Cardiac muscle cell (in vitro differentiated cells and primary cell): ENCODE data around the gene IMPA2. TPM values are rescaled to one million over a fixed set of nuclear protein-coding genes. Genes with fewer than 3 reads are reported as not detected.

Experiments
- DNase-seq, 2 donors: peaks; one replicate each; pipeline versions ENCODE4 v3.0.0 to v3.0.0-alpha.2; 2010 to 2017; ENCODE audit warnings: low read depth in 1 of 2, low spot score in 1 of 2
- H3K27ac ChIP-seq: fragments of 200-600 bp; sonication (generic); 2 replicates; pipeline ENCODE4 v1.5.1; 2016
- H3K27me3 ChIP-seq: fragments of 200-600 bp; sonication (generic); 2 replicates; pipeline ENCODE4 v1.6.0; 2016; ENCODE audit warnings: control low read depth
- H3K36me3 ChIP-seq: fragments of 200-600 bp; sonication (generic); 2 replicates; pipeline ENCODE4 v1.5.1; 2016; ENCODE audit warnings: control low read depth
- H3K4me1 ChIP-seq: fragments of 200-600 bp; sonication (generic); 2 replicates; pipeline ENCODE4 v1.8.1; 2017; ENCODE audit warnings: low read depth, mild to moderate bottlenecking, mixed run types
- H3K4me3 ChIP-seq: fragments of 200-600 bp; sonication (generic); 2 replicates; pipeline ENCODE4 v1.5.1; 2016; ENCODE audit warnings: mild to moderate bottlenecking
- H3K9me3 ChIP-seq: fragments of 200-600 bp; sonication (generic); 2 replicates; pipeline ENCODE4 v1.5.1; 2017; ENCODE audit warnings: low read depth, mild to moderate bottlenecking, control low read depth
- polyA plus RNA-seq: library from polyadenylated mRNA; unstranded; fragments of >200 nt; fragmentation: Nextera tagmentation; extraction: Ambion mirVana; gene quantifications from 2 replicates; pipeline ENCODE4 v1.2.1, GENCODE V29; 2016
- total RNA-seq: library from RNA; depleted of rRNA; stranded (reverse); fragments of >200 nt; gene quantifications from 2 replicates; pipeline ENCODE4 v1.2.3, GENCODE V29; 2016
- TF ChIP-seq, protein P1 (sequence below): IDR thresholded peaks from 2 replicates; pipeline ENCODE4 v1.5.1; 2012; ENCODE audit warnings: low read depth, mild to moderate bottlenecking, low read length

Gene IMPA2
- total and polyA plus RNA-seq, 2 experiments from 2014 or later: 23.9 to 60.0 TPM

DNA sequence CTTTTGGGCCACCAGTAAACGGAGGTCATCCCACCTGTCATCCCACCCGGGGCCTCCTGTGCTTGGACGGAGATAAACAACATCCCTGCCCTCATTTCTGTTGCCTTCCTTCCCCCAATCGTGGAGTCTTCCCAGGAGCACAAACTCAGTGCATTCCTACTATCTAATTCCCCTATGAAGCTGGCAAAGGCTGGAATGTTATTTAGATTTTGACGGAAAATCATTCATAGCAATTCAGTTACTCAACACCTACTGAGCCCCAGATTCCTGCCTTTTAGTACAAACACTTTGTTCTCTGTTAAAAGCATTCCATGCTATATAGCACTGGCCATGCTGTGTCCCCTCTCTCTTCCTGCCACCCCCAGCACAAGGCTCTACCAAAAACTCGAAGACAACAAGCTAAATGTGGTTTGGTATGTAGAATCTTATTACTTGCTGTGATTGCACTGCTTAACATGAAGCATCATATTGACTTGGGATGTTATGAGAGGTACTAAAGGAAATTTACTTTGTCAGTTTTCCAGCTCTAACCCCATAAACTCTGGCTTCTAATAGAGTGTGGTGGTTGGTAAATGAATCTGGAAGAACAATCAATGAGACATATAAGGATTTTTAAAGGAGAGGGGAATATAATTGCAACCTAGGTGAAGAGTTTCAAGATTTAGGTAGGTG lies 32.3 kb upstream of the IMPA2 start:
- H3K4me1 ChIP-seq: peaks cover 17% of the 10 kb centered on the region
- no peaks in the 10 kb centered on the region for H3K27me3 ChIP-seq
- H3K9me3 ChIP-seq: no peaks in the 10 kb centered on the region
- no peak for DNase-seq
- H3K36me3 ChIP-seq: no peaks in the 10 kb centered on the region
- TF ChIP-seq, protein P1, sequence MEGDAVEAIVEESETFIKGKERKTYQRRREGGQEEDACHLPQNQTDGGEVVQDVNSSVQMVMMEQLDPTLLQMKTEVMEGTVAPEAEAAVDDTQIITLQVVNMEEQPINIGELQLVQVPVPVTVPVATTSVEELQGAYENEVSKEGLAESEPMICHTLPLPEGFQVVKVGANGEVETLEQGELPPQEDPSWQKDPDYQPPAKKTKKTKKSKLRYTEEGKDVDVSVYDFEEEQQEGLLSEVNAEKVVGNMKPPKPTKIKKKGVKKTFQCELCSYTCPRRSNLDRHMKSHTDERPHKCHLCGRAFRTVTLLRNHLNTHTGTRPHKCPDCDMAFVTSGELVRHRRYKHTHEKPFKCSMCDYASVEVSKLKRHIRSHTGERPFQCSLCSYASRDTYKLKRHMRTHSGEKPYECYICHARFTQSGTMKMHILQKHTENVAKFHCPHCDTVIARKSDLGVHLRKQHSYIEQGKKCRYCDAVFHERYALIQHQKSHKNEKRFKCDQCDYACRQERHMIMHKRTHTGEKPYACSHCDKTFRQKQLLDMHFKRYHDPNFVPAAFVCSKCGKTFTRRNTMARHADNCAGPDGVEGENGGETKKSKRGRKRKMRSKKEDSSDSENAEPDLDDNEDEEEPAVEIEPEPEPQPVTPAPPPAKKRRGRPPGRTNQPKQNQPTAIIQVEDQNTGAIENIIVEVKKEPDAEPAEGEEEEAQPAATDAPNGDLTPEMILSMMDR: no peak
- no peak overlapping the region for H3K27ac ChIP-seq
- no peak overlapping the region for H3K4me3 ChIP-seq

DNA sequence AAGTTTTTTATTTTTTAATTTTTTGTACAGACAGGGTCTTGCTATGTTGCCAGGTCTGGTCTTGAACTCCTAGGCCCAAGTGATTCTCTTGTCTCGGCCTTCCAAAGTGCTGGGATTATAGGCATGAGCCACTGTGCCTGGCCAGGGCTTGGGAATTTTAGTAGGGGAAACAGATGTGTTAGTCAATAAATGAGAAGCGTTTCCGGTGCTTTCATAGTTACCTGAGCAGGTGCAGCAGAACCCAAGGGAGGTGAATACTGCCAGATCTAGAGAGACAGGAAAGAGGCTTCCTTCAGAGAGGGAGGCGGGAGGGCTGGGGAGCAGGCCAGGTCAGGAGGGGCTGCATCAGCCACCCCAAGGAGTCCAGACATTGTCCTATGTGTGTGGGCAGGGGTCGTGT lies 30.5 kb upstream of the IMPA2 start:
- Histone ChIP-seq H3K27me3 (no peaks in the 10 kb centered on the region), H3K9me3 (no peaks in the 10 kb centered on the region), H3K36me3 (no peaks in the 10 kb centered on the region), H3K27ac (no peak overlapping the region), H3K4me1 (peaks cover 17% of the 10 kb centered on the region), H3K4me3 (no peak overlapping the region)
- TF ChIP-seq, protein P1: no peak
- DNase-seq: no peak

DNA sequence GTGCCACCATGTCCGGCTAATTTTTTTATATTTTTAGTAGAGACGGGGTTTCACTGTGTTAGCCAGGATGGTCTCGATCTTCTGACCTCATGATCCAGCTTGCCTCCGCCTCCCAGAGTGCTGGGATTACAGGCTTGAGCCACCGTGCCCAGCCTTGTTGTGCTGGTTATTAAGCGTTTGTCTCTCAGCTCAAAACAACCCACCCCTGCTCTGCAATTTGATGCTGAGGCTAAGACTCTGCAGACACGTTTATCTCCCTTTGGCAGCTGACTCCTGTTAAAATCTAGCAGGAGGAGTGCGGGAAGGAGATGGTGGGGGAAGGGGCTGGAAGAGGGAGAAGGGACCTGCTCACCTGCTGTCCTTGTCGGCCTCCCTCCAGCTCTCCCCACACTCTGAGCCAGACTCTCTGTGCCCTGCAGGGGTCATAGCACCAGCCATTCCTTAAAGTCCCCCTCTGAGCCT lies 29.9 kb upstream of the IMPA2 start:
- H3K4me3 ChIP-seq: no peak overlapping the region
- no peaks in the 10 kb centered on the region for H3K27me3 ChIP-seq
- TF ChIP-seq, protein P1: no peak
- peaks cover 13% of the 10 kb centered on the region for H3K4me1 ChIP-seq
- no peaks in the 10 kb centered on the region for H3K9me3 ChIP-seq
- H3K36me3 ChIP-seq: no peaks in the 10 kb centered on the region
- no peak overlapping the region for H3K27ac ChIP-seq
- DNase-seq: peak in 1 of 2 donors; percentile 18

DNA sequence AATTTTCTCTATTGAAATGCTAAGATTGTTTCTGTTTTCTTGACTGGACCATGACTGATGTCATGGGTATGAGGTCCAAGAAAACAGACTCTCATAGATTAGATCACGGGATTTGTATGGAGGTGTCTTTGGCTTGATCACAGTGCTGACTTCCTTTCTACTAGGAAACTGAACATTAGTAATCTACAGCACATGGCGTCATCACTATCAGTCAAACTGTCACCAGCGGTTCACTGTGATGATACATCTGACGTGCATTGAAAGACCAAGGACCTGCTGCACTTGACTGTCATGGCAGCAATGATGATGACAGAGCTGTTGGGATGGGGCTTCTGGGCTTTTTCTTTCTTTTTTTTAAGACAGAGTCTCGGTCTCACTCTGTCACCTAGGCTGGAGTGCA lies 28.2 kb upstream of the IMPA2 start:
- Histone ChIP-seq H3K9me3 (no peaks in the 10 kb centered on the region), H3K27ac (no peak overlapping the region), H3K36me3 (no peaks in the 10 kb centered on the region)

GRCh38 chr18:11955239-11956029 lies 25.9 kb upstream of the IMPA2 start:
- Histone ChIP-seq H3K9me3 (no peaks in the 10 kb centered on the region), H3K4me3 (no peak overlapping the region), H3K4me1 (peaks cover 6% of the 10 kb centered on the region), H3K27me3 (no peaks in the 10 kb centered on the region), H3K36me3 (no peaks in the 10 kb centered on the region), H3K27ac (no peak overlapping the region)
- DNase-seq: peak in 1 of 2 donors; percentile 94
- TF ChIP-seq, protein P1: no peak

More for the DNA sequence above, 28.2 kb upstream of the IMPA2 start:
- TF ChIP-seq, protein P1: no peak
- no peak overlapping the region for H3K4me3 ChIP-seq
- peaks cover 6% of the 10 kb centered on the region for H3K4me1 ChIP-seq
- DNase-seq: no peak
- H3K27me3 ChIP-seq: no peaks in the 10 kb centered on the region
